SKM-1 treated with dmso at 0.1 percent for 144 hours (cell line): ENCODE measurements around the gene GNAS-AS1.

Experiments used
- DNase-seq: peaks from one replicate; lab custom pipeline; 2025; ENCODE audit not compliant: unreplicated experiment; lab: John Stamatoyannopoulos, UW

GNAS-AS1 gene

GRCh38 chr20:58811334-58811733, 39.4 kb downstream of the GNAS-AS1 start:
- DNase-seq: no peak

- DNase-seq: no peak
Measured at GRCh38 chr20:58810879-58811250, 39.8 kb downstream of the GNAS-AS1 start.

DNA sequence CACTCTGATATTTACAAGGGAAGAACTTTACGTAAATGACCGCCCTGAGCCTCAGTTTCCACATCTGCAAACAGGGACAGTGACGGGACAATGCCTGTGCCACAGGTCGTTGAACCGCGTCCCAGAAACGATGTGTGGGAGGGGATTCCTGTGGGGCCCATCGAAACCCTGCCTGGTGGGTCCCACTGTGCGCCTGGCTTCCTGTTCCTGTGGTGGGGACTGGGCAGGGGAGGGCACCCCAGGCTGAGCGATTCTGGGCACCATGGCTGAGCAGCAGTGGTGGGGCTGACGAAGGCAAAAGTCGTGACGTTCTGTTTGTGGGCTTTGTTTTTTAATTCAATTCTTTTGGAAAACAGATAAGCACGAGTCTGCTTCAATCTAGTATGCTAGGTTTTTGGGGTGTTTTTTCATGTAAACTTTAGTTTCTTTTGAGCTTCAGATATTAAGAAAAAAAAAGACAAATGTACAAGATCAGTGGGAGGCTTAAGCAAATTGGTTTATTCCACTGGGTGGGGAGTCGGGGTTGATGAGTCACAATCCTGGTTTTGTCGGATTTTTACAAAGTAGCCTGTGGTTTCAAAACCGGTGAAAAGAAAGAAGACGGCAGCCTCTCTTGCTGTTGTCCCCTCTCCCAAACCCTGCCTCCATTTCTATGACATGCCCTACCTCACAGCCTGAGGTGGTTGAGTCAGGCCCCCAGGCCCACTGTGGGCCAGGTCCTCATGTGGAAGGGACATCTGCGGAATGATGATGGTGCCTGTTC, 40.4 kb downstream of the GNAS-AS1 start:
- no peak for DNase-seq

GRCh38 chr20:58808271-58809046, 42.2 kb downstream of the GNAS-AS1 start:
- DNase-seq: no peak

DNA sequence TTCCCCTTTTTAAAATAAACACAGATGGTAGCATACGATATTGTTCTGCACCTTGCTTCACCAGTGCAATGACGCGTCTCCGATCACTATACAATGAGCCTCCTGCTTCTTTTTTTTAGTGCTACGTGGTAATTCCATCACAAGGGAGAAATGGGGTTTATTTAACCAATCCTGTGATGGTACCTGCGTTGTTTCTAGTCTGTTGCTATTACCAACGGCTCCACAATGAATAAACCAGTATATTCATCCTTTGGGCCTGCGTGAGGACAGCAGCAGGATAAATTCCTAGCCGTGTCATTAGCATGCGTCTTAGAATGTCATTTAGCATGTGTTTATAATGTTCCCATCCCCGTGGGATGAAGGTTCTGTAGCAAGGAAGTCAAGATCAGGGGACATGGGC, 42.9 kb downstream of the GNAS-AS1 start:
- DNase-seq: no peak

- DNase-seq: no peak
Measured at GRCh38 chr20:58803533-58803932, 47.2 kb downstream of the GNAS-AS1 start.

DNA sequence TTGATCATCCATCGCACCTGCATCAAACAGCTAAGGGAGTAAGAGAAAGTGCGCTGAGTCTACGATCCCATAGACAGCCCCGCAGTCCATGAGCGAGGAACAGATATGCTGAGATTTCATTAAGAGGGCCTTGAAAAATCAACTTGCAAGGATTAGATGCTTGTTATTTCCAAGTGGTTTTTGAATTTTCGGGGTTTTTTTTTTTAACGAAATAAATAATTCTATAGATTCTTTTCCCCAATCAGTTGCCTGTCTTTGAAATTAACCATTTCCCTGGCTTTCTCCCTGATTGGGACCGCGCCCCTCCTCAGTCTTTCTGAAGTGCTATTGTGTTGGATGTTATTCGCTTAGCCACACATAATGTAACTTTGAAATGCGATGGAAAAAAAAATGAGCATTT, 48.6 kb downstream of the GNAS-AS1 start:
- no peak for DNase-seq

DNA sequence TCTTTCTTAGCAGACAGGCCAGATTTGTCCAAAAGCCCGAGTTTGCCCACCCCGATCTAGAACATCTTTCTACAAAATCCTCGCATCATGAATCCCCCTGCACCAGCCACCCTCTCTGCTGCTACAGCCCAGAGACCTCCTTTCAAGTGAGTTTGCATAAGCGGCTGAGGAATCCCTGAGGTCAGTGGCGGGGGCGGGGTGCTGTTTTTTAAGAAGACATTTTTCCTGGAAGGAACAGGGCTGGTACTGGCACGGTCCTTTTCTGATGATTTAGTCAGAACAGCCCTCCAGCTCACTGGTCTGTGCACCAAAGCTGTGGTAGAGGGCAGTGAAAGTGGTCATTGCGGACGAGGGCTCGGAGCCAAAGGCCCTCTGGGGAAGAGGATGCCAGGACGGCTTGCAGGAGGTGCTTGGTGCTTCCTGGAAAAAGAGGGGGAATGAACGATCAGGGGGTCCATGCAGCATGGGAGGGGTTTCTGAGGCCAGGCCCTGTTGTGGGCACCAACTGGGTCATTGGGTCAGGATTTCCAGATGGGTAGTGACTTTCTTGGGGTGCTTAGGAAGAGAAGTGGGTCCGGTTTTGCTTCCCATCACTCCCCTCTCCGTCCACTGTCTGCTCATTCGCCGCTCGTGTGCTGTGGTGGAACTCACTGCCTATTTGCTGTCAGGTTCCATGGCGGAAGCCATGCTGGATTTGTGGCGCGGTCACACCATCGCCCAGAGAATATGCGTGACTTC, 50.4 kb downstream of the GNAS-AS1 start:
- DNase-seq: no peak

DNA sequence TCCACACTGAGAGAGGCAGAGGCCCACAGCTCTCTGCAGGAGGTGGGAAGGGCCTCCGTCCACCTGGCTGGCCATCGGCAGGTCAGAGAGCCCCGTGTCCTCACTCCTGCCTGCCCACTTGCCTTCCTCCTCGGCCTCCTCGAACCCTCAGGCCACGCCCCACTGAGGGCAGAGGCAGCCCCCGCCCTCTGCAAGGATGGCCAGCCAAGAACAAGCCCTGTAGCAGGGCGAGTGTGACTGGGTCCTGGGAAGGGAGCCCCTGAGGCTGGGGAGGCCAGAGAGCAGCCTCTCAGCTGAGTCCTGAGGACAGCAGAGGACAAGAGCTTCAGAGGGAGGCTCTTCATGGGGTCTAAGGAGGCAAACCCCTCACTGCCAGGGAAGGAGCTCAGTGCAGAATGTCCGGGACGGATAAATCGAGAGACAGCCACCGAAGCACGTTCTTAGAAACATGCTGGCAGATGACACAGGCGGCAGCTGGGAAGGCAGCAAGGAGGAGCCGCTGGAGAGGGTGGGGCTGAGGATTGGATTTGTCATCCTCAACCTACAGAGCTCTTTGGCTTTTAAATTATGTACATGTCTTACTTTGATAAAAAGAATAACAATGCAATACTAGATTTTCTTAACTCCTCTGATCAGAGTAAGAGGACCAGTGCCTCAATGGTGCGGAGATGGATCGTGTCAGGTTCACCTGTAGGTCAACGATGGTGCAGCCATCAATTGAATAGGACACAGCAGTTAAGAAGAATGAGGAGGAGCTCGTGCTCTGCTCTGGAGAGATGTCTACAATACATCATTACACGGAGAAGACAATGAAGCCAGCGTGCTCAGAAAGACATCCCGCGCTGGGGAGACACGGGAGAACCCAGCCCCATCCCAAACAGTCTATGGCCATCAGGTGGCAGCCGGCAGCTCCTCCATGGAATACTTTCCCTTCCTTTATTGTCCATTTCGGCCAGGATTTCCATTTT, 53.0 kb downstream of the GNAS-AS1 start:
- DNase-seq: no peak

- no peak for DNase-seq
Measured at GRCh38 chr20:58795923-58796245, 54.8 kb downstream of the GNAS-AS1 start.

- DNase-seq: no peak
Measured at GRCh38 chr20:58795181-58795922, 55.4 kb downstream of the GNAS-AS1 start.

GRCh38 chr20:58794510-58795180, 56.1 kb downstream of the GNAS-AS1 start:
- DNase-seq: no peak

- DNase-seq: no peak
Measured at GRCh38 chr20:58793512-58794420, 56.9 kb downstream of the GNAS-AS1 start.

- no peak for DNase-seq
Measured at GRCh38 chr20:58792426-58792825, 58.3 kb downstream of the GNAS-AS1 start.

GRCh38 chr20:58791286-58791685, 59.4 kb downstream of the GNAS-AS1 start:
- no peak for DNase-seq

- peak; percentile 2 for DNase-seq
Measured at GRCh38 chr20:58790454-58790853, 60.2 kb downstream of the GNAS-AS1 start.

GRCh38 chr20:58788896-58789544, 61.7 kb downstream of the GNAS-AS1 start:
- DNase-seq: no peak
